ENCODE results near the gene TIGAR. TPM values are rescaled to one million over a fixed set of nuclear protein-coding genes. Genes with fewer than 3 reads are reported as not detected.

Gene TIGAR
- total RNA-seq, 1 donor from 2014 or later = 17.2 TPM

DNA sequence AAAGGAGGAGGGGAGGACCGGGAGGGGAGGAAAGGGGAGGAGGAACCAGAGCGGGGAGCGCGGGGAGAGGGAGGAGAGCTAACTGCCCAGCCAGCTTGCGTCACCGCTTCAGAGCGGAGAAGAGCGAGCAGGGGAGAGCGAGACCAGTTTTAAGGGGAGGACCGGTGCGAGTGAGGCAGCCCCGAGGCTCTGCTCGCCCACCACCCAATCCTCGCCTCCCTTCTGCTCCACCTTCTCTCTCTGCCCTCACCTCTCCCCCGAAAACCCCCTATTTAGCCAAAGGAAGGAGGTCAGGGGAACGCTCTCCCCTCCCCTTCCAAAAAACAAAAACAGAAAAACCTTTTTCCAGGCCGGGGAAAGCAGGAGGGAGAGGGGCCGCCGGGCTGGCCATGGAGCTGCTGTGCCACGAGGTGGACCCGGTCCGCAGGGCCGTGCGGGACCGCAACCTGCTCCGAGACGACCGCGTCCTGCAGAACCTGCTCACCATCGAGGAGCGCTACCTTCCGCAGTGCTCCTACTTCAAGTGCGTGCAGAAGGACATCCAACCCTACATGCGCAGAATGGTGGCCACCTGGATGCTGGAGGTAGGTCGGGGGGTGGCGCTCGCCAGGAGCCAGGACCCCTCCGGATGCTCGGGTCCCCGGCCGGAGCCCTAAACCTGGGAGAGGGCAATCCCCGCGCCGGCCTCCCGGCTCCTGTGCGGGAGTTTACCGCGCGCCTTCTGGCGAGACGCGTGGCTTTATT lies 47.2 kb upstream of the TIGAR start, which contains the start of gene CCND2:
CCND2 (plus strand) TSS at position 111 of the 744 bp plus-strand sequence; CDS start at position 390, 279 bp downstream.
- TF ChIP-seq CTCF (conservative IDR thresholded peaks at IDR 0.05) = no peak
- H3K4me3 Mint-ChIP-seq = peak within 1 kb of the TSS; percentile 96
- H3K9me3 Mint-ChIP-seq = no peaks in the 10 kb centered on the region
- H3K27ac Mint-ChIP-seq = peak within 1 kb of the TSS; percentile 93
- DNase-seq (ENCODE audit: extremely low spot score, unreplicated experiment) = peak; percentile 88
- peaks cover 26% of the 10 kb centered on the region for H3K36me3 Mint-ChIP-seq
- peaks cover 36% of the 10 kb centered on the region for H3K27me3 Mint-ChIP-seq
- peaks cover 24% of the 10 kb centered on the region for H3K4me1 Mint-ChIP-seq (ENCODE audit: unreplicated experiment)

GRCh38 chr12:4274396-4275015 lies 46.5 kb upstream of the TIGAR start:
- no peak for DNase-seq (ENCODE audit: extremely low spot score, unreplicated experiment)
- Mint-ChIP-seq H3K4me3 (peak overlapping the region; percentile 96), H3K27ac (peak overlapping the region; percentile 85), H3K9me3 (no peaks in the 10 kb centered on the region), H3K27me3 (peaks cover 34% of the 10 kb centered on the region), H3K36me3 (peaks cover 33% of the 10 kb centered on the region), H3K4me1 (ENCODE audit: unreplicated experiment) (peaks cover 29% of the 10 kb centered on the region)
- no peak for TF ChIP-seq CTCF (conservative IDR thresholded peaks at IDR 0.05)

GRCh38 chr12:4275016-4275869 lies 45.8 kb upstream of the TIGAR start:
- peaks cover 29% of the 10 kb centered on the region for H3K4me1 Mint-ChIP-seq (ENCODE audit: unreplicated experiment)

GRCh38 chr12:4275870-4276301 lies 45.1 kb upstream of the TIGAR start:
- no peak for TF ChIP-seq CTCF (conservative IDR thresholded peaks at IDR 0.05)
- Mint-ChIP-seq H3K9me3 (no peaks in the 10 kb centered on the region), H3K4me3 (peak overlapping the region; percentile 96), H3K27me3 (peaks cover 24% of the 10 kb centered on the region), H3K27ac (peak overlapping the region; percentile 85), H3K4me1 (ENCODE audit: unreplicated experiment) (peaks cover 29% of the 10 kb centered on the region), H3K36me3 (peaks cover 40% of the 10 kb centered on the region)
- no peak for DNase-seq (ENCODE audit: extremely low spot score, unreplicated experiment)

More at GRCh38 chr12:4275016-4275869, 45.8 kb upstream of the TIGAR start:
- no peak for TF ChIP-seq CTCF (conservative IDR thresholded peaks at IDR 0.05)
- DNase-seq (ENCODE audit: extremely low spot score, unreplicated experiment) = peak; percentile 66
- H3K9me3 Mint-ChIP-seq = no peaks in the 10 kb centered on the region
- peaks cover 34% of the 10 kb centered on the region for H3K36me3 Mint-ChIP-seq
- peaks cover 29% of the 10 kb centered on the region for H3K27me3 Mint-ChIP-seq
- H3K27ac Mint-ChIP-seq = peak overlapping the region; percentile 85
- peak overlapping the region; percentile 96 for H3K4me3 Mint-ChIP-seq

DNA sequence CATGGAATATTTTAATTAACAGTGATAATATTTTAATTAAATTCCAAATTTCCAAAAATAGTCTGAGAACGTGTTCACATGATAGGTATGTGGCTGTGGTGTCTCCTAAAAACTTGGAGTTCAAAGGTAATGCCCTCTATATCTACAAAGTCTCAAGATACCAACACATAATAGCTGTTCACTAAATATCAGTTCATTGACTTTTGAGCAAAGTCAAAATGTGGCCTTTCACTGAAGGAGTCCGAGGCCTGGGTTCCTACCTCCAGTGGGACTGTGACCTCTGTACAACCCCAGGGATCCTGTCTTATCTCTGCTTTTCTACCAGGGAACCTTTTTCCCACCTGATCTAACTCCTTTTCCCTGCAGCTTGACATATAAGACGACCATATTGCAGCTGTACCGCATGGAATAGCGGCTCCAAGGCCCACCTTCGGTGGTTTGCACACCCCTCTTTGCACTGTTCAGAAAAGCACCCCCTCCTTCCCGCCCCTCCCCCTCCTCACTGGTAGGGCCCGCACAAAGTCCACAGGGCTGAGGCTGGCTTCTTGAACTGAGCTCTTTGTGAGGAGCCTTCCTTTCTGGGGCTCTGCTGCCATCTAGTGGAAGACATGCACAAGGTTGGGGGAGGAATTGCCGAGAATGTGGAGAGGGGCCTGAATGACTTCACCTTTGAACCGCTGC lies 44.3 kb upstream of the TIGAR start:
- Mint-ChIP-seq H3K27ac (peak overlapping the region; percentile 85), H3K36me3 (peaks cover 44% of the 10 kb centered on the region), H3K27me3 (peaks cover 19% of the 10 kb centered on the region), H3K9me3 (no peaks in the 10 kb centered on the region), H3K4me1 (ENCODE audit: unreplicated experiment) (peaks cover 29% of the 10 kb centered on the region), H3K4me3 (peak overlapping the region; percentile 96)
- DNase-seq (ENCODE audit: extremely low spot score, unreplicated experiment) = peak; percentile 88
- TF ChIP-seq CTCF (conservative IDR thresholded peaks at IDR 0.05) = peak; percentile 91
